Measurements from ENCODE around the gene PCDHGA1.

The PCDHGA1 gene

GRCh38 chr5:141486091-141486490, 155.8 kb downstream of the PCDHGA1 start:
- ChIA-PET POLR2A (interaction anchor here (1.0 to 1.2 kb wide), 2 partner anchors 10 to 89 kb away, joined by 3 to 11 read pairs; partner anchors contain the start of genes PCDHGB5 and PCDHGC3), CTCF (interaction anchor here (0.5 to 6.7 kb wide), 9 partner anchors 13 to 255 kb away, joined by 3 to 47 read pairs (median 4); partner anchors contain the start of genes PCDHGA11 and PCDHGA12)
- H3K9me3 ChIP-seq (ENCODE audit: control insufficient read depth, insufficient read depth, low read depth, low read length): no peaks in the 10 kb centered on the region
- no peaks in the 10 kb centered on the region for H3K36me3 ChIP-seq (ENCODE audit: control insufficient read depth in 2 of 2, insufficient read depth in 1 of 2, low read length in 2 of 2)
- TF ChIP-seq ZNF701 (tag by site-specific recombination; IDR thresholded peaks at IDR 0.05): no peak
- TF ChIP-seq KLF8 (tag by site-specific recombination; IDR thresholded peaks at IDR 0.05): no peak
- no peak for TF ChIP-seq ZNF660 (tag by site-specific recombination; IDR thresholded peaks at IDR 0.05)
- no peak for TF ChIP-seq ZNF221 (tag by site-specific recombination; IDR thresholded peaks at IDR 0.05; ENCODE audit: borderline replicate concordance)
- no peak for TF ChIP-seq KLF17 (tag by site-specific recombination; IDR thresholded peaks at IDR 0.05)
- TF ChIP-seq ZSCAN23 (tag by site-specific recombination; IDR thresholded peaks at IDR 0.05): no peak
- TF ChIP-seq ZBTB7A (tag by site-specific recombination; IDR thresholded peaks at IDR 0.05; ENCODE audit: low read depth): no peak
- no peak for TF ChIP-seq ZNF16 (tag by site-specific recombination; IDR thresholded peaks at IDR 0.05; ENCODE audit: low read depth)
- no peak for TF ChIP-seq ZFP41 (tag by site-specific recombination; IDR thresholded peaks at IDR 0.05; ENCODE audit: borderline replicate concordance)
- TF ChIP-seq ZNF776 (tag by site-specific recombination; IDR thresholded peaks at IDR 0.05; ENCODE audit: borderline replicate concordance): no peak
- no peak for TF ChIP-seq ZNF280D (tag by site-specific recombination; IDR thresholded peaks at IDR 0.05)
- TF ChIP-seq IKZF3 (tag by site-specific recombination; IDR thresholded peaks at IDR 0.05): no peak
- TF ChIP-seq ZNF645 (tag by site-specific recombination; IDR thresholded peaks at IDR 0.05): no peak
- H3K4me3 ChIP-seq (ENCODE audit: low read depth, low read length): no peak overlapping the region
- peaks cover 9% of the 10 kb centered on the region for H3K4me1 ChIP-seq (ENCODE audit: control insufficient read depth, insufficient read depth, low read length)
- H3K27ac ChIP-seq (ENCODE audit: extremely low read depth, low read depth, low read length): no peak overlapping the region

- Histone ChIP-seq H3K4me3 (ENCODE audit: low read depth, low read length) (no peak overlapping the region), H3K9me3 (ENCODE audit: control insufficient read depth, insufficient read depth, low read depth, low read length) (no peaks in the 10 kb centered on the region), H3K36me3 (ENCODE audit: control insufficient read depth in 2 of 2, insufficient read depth in 1 of 2, low read length in 2 of 2) (no peaks in the 10 kb centered on the region), H3K4me1 (ENCODE audit: control insufficient read depth, insufficient read depth, low read length) (peaks cover 9% of the 10 kb centered on the region), H3K27ac (ENCODE audit: extremely low read depth, low read depth, low read length) (no peak overlapping the region)
- no peak for TF ChIP-seq OVOL3 (tag by site-specific recombination; IDR thresholded peaks at IDR 0.05)
- TF ChIP-seq ZNF398 (tag by site-specific recombination; IDR thresholded peaks at IDR 0.05): no peak
- no peak for TF ChIP-seq ZNF529 (tag by site-specific recombination; IDR thresholded peaks at IDR 0.05; ENCODE audit: insufficient replicate concordance)
- no peak for TF ChIP-seq ZNF221 (tag by site-specific recombination; IDR thresholded peaks at IDR 0.05; ENCODE audit: borderline replicate concordance)
- no peak for TF ChIP-seq BCL11B (tag by site-specific recombination; IDR thresholded peaks at IDR 0.05; ENCODE audit: low read depth)
- no peak for TF ChIP-seq GLI2 (tag by site-specific recombination; IDR thresholded peaks at IDR 0.05; ENCODE audit: borderline replicate concordance, low read depth)
- TF ChIP-seq ZSCAN5A (tag by site-specific recombination; IDR thresholded peaks at IDR 0.05): no peak
- TF ChIP-seq ELK4 (IDR thresholded peaks at IDR 0.05; ENCODE audit: borderline replicate concordance, low read depth, low read length): no peak
- TF ChIP-seq KLF9 (tag by site-specific recombination; IDR thresholded peaks at IDR 0.05; ENCODE audit: low read depth): no peak
- ChIA-PET CTCF (interaction anchor here (1.1 to 1.3 kb wide), 5 partner anchors 12 to 77 kb away, joined by 3 to 6 read pairs (median 3); partner anchors contain the start of gene PCDHGA12), POLR2A (interaction anchor here (1.0 kb wide), 1 partner anchor 90 kb away, joined by 3 read pairs; the partner anchor contains the start of gene PCDHGB5)
These were observed 156.8 kb downstream of the PCDHGA1 start for GRCh38 chr5:141487131-141487530.
